GM19468 (cell line): Measurements from ENCODE around the gene CRYM.
"Not testable (repeated sequence)": the region's sequence is repeated elsewhere in the genome, so short reads cannot be mapped to it uniquely, and the experiment has no call there.

ENCODE experiments used
- ATAC-seq: cut with Tn5 transposase; IDR thresholded peaks from one replicate; pipeline ENCODE4 v1.9.1; 2021; ENCODE audit warnings: mild to moderate bottlenecking, moderate library complexity, moderate number of reproducible peaks; ENCODE audit not compliant: unreplicated experiment; ENCODE audit errors: extremely low read depth

The CRYM gene

DNA sequence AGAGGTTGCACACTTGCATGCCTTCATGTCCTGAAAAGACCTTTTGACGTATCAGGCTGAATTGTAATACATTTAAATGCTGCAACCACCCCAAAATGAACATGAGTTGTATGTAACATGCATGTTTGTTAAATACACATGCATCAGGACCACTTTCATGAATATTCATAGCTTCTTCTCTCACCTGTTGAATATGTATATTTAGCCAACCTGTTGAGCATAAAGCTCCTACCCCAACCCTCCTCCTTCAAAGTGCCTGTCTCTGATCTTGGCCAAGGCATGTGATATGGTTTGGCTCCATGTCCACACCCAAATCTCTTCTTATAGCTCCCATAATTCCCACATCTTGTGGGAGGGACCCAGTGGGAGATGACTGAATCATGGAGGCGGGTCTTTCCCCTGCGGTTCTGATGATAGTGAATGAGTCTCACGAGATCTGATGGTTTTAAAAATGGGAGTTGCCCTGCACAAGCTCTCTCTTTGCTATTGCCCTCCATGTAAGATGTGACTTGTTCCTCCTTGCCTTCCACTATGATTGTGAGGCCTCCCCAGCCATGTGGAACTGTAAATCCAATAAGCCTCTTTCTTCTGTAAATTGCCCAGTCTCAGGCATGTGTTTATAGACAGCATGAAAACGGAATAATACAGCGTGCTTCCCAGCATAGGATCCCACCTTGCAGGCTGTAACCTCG lies 3.8 kb upstream of the CRYM start:
- ATAC-seq: no peak

DNA sequence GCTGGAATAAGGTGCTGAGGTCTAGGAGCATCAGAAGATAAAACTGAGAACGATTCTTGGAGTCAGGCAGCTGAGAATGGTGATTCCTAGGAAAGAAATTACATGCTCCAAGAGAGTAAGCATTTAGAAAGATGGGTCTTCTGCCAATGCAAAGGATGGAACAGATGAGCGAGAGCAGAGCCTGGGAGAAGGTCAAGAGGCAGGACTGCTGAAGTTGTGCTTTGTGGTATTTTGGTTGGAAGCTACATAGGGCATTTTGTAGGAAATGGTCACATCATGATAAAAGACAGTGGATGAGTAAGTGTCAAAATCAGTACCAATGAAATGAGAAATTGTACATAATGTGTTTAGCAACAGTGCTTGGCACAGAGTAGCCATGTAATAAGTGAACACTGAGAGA lies 1.4 kb upstream of the CRYM start:
- no peak for ATAC-seq

DNA sequence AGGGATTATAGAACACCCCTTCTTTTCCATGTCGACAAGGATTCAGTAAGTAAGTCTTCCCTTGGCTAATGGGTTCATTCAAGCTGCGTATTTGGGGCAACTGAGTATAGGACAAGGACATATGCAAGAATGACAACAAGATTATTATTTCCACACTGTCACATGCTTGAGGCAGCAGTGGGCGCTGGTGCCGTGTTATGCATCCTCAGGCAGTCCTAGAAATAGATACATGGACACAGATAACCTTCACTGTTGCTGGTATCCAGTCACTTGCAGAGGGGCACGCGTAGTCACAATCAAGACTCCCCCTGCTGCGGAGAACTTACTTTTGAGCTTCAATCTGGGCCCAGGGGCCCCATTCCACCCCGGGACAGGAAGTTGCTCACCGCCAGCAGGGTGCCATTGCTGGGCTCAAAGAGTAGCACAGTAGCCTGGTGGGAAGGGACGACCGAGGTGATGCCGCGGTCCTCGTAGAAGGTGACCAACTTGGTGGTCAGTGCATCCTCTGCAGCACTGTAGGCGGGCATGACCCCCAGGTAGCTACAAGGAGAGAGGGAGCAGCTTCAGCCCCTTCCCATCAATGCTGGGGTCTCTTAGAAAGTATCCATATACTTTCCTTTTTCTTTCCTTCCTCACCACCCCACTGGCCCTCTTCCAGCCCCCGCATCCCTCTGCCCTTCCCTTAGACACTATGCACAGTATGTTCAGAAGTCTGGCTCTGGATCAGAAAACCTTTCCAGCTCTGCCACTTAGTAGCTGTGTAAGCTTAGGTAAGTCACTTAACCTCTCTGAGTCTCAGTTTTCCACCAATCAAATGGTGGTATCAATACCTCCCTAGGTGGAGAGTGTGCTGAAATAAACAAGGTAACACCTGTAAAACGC lies 804 bp downstream of the CRYM start:
- no peak for ATAC-seq

DNA sequence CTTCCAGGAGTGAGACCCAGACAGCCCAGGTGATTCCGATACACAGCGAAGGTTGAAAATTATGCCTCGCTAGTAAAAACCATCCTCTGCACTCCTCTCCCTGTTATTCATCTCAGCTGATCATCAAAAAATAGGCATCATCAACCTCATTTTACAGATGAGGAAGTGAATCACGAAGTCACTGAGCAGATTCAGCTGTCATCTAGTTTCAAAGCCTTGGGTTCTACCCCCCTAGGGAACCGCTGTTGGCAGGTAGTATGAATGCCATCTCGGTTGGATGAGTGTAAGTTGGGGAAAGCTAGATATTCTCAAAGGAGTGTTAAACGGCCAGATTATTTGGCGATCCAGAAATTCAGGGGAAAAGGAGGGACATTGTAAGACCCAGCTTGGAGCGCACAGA lies 2.0 kb downstream of the CRYM start:
- ATAC-seq: no peak

DNA sequence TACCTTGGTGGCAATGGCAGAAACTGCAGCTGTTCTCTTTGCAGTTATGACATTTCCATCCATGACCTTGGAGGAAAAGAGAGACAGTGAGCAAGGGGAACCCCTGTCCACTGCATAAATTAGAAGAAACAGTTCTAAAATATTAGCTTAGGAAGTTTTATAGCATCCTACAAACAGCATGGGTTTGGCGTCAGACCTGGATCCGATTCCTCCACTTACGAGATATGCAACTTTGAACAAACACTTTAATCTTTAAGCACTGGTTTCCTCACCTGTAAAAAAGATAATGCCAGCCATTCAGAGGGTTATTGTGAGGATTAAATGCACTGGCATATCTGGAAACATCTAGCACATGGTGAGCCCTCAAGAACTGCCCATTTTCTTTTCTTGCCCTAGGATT lies 2.6 kb downstream of the CRYM start:
- no peak for ATAC-seq

DNA sequence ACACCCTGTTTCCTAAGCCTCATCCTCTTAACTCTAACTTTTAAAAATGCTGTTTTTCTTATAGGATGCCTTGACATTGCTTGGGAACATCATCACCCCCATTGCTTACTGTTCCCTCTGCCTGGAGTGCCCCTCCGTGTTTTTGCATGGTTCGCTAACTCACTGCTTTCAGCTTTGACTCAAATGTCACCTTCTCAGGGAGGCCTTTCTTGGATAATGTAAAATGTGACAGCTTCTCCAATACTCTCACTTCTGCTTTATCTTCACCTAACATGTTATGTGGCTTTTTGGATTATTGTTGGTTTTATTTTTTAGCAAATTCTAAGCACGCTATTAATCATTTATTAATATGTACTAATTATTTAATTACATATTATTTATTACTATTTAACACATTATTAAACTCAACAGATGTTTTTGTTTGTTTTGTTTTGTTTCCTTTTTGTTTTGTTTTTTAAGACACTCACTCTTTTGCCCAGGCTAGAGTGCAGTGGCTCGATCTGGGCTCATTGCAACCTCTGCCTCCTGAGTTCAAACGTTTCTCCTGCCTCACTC lies 3.8 kb downstream of the CRYM start:
- ATAC-seq: no peak

DNA sequence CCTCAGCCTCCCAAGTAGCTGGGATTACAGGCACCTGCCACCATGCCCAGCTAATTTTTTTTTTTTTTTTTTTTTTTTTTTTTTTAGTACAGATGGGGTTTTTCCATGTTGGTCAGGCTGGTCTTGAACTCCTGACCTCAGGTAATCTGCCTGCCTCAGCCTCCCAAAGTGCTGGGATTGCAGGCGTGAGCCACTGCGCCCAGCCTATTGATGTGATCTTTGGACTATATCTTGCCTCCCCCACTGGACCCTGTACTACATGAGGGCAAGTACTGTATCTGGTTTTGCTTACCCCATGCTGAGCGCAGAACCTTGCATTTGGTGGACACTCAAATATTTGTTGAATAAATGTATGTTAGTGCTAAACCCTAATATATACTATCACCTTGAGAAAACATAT lies 5.3 kb downstream of the CRYM start:
- ATAC-seq: not testable (repeated sequence)

DNA sequence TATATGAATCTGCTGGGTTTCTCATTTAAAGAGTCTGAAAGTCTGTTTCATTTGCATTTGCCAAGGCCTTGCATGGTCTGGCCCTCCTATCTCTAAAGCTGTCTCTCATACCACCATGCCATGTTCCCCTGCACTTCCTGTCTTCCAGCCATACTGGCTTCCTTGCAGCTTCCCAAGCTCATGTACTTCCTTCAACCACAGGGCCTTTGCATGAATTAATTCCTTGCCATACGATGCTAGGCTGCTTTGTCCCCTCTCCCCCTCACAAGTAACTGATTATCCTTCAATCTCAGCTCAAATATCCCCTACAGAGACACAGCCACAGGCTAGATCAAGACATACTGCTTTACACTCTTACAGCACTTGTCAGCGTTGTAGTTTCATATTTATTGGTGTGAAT lies 5.8 kb downstream of the CRYM start:
- no peak for ATAC-seq

DNA sequence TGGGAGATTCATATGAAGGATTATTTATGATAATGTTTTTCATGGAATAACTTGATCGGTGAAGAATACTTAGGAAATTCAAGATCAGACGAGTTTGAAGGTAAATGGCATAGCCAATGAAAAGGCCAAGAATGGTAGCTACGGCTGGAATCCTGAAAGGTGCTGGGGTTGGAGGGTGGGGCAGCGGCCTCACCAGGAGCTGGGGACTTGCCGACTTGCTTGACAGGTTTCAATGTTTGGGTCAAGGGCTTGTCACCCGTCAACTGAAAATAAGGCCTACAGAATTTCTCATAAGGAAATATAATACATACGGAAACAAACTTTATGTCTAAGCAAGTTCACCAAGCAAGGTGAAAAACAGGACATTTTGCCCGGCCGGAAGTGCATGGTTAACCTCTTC lies 9.9 kb downstream of the CRYM start:
- no peak for ATAC-seq

DNA sequence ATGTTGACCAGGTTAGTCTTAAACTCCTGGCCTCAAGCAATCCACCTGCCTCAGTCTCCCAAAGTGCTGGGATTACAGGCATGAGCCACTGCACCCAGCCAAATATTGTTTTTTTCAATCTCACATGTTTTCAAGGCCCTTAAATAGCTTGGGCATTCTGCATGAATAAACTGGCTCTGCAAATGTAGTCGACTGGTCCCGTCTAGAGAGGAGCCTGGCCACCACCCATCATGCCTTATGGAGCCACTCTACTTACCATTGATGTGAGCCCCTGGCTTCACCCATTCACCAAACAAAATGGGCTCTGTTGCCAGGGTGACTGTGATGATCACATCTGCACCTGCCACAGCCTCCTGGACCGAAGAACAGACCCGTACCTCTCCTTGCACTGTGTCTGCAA lies 10.8 kb downstream of the CRYM start:
- ATAC-seq: no peak

DNA sequence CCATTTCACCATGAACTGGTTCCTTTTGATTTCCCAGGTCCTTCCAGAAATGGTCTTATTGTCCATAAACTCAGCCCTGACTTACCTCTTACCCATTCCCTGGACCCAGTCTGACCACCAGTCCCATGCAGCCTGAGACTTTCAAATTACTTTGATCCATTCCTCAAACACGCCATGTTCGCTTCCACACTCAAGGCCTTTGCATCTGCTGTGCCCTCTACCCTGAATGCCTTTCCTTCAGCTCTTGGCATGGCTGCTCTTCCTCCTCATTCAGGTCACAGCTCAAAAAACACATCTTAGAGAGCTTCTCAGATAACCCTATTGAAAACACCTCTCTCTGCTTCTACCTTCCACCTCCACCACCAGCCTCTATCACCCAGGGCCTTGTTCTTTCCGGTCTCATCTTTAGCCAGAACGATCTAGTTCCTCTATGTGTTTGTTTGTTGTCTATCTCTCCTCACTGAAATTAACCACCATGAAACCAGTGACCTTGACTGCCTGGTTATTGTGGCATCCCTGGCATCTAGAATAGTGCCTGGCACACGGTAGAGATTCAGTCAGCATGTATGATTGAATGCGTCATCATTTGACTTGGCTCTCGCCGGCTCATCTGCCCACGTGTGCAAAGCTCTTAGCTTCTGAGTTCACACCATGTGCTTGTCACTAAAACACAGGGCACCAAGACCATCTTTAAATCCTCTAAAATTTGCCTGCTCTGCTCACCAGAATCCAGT lies 12.8 kb downstream of the CRYM start:
- ATAC-seq: no peak

DNA sequence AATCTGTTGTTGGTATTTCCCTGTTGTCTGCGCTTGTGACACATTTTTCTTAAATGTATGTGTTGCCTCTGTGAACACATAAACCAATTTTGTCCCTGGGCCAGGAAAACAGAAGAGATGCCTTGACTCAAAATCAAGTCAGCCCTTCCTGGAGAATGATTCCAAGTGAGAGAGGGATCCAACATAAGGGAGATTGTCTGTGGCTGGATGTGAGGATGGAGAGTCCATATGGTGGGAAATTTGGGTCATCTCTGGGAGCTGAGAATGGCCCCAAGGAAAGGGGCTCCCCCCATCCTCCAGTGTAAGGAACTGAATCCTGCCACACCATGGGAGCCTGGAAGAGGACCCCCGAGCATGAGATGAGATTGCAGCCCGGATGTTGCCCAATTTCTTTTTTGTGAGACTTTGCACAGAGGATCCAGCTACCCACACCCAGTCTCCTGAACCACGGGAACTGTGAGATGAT lies 13.5 kb downstream of the CRYM start:
- ATAC-seq: no peak

DNA sequence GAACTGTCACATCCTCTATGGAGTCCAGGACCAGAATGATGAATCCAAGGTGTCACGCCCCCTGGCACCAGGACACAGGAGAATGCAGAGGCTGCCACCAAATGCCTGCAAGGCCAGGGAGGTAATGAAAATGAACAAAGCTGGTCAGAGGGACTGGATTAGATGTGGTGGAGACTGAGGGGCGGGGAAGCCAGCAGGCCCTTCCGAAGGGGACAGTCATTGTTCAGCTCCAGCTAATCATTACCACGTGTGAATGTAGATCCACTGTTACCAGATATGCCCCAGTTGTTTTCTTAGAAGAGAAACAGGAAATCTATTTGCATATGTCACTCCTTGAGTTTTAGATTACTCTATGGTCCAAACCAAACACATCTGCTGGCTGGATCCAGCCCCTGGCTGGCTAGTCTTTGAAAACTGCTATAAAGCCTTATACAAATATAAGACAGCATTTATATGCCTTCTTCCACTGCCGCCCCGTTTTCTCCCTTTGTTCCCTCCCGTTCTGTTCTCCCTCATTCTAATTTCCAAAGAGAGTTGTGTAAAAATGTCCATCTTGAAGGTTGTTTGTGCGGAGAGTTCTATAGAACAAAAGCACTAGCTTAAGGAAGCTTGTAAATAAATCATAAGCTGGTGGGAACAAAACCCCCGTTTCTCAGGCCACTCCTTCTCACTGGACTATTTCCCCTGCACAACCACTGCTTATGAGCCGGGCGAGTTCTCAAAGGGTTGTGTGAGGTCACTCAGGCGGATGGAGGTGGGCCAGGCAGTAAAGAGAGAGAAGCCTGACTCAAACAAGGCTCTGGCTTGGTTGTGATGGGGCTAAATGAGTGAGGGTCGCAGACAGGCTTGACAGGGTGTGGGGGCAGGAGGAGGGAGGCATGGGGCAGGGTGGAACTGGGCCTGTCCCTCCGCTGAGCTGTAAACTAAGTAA lies 14.2 kb downstream of the CRYM start:
- ATAC-seq: peak; percentile 90

DNA sequence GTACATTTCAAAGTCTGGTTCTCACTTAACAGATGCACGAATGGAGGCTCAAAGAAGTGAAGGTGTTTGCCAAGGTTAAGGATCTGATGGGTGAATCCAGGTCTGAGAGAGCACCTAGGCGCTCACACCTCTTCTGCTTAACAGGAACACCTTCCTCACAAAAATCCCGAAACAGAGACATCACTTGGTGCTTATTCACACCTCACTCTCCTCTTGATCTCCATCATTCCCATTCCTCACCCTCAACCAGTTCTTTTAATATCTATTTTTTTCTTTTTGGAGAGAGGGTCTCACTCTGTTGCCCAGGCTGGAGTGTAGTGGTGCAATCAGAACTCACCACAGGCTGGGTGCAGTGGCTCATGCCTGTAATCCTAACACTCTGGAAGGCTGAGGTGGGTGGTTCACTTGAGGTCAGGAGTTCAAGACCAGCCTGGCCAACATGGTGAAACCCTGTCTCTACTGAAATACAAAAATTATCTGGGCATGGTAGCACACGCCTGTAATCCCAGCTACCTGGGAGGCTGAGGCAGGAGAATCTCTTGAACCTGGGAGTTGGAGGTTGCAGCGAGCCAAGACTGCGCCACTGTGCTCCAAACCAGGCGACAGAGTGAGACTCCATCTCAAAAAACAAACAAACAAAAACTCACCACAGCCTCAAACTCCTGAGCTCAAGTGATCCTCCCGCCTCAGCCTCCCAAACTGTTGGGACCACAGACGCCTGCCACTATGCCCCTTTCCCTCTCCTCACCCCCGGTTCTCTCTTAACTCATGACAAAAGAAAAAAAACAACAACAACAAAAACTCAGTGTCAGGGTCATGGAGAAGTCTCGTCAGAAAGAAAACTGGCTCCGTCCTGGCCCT lies 15.1 kb downstream of the CRYM start:
- ATAC-seq: no peak

DNA sequence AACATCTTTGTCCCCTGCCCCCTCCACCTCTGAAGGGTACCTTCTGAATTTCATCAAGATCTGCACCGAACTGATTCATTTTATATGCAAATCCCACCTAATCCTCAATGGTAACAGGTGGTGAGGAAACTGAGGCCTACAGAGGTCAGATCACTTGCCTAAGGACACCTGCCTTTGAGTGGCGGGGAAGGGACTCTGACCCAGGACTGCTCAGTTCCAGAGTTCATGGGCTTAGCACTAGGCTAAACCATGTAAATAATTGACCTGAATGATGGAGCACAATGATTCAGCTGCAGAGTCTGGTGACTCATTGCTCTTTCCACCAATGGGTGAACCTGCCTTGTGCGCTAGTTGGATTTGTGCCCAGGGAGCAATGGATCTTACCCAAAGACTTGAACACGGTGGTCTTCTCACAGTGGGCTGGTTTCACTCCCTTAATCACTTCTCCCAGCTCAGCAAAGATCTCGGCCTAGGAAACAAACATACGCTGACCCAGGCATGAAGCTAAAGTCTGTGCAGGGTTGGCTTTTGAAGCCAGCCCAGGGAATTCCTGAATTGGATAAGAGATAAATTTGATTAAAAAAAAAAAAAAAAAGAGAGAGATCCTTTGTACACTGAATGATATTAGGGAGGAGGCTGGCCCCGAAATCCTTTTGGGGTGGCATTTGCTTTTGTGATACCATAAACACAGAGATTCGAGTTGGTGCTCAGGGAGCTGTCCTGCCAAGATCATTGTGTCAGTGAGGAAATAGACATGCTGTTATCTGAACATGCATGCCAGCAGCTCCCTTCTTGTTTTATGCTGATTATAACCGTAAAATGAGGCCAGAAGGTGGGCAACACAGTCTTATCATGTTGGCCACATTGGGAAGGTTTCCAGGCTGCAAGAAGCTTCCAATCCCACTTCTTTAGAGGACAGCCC lies 17.0 kb downstream of the CRYM start:
- no peak for ATAC-seq

DNA sequence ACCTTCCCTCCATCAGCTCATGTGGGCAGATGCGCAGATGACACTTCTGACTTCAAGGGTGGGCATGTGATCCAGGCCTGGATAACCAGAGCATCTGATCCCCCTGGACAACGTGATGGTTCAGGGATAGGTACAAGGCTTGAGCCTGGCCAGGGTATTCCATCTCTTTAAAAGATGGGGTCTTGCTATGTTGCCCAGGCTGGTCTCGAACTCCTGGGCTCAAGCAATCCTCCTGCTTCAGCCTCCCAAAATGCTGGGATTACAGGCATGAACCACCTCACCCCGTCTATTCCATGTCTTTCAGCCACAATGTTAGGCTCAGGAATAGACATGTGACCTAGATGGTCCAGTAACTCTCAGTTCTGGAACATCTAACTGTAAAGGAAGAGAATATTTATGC lies 20.8 kb downstream of the CRYM start:
- no peak for ATAC-seq

DNA sequence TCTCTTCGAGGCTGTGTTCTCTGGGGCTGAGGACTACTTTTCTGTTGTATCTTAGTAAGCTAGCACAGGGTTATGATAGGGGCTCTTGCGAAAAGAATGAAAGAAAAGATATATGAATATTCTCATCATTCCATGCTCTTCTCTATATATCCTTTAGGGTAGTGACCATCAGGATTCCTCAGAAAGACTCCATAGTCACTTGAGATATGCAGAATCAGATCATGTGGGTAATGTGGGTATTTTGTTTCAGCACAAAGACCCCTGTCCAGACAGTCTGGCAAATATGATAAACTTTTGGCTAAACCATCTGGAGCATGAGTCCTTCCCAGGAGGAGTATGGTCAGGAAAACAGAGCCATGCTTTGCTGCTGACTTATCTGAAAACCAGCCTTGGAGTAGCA lies 21.5 kb downstream of the CRYM start:
- ATAC-seq: no peak

DNA sequence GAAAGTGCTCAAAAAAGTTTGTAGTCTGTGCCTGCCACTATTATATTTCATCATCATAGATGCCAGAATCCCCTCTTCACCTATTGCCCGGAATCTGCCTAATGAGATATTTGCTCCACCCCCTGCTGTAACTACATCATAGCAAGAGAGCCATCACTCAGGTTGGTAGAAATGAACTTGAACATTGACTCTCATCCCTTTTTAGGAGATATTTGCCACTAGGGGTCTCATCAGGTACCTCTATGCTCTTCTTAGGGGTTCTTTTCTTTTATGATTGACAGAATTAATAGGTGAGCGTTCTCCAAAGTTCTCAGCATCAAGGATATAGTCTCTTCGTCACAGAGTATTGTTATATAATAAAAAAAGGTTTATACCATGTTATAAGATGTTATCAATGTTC lies 24.6 kb downstream of the CRYM start:
- no peak for ATAC-seq
